GM12875 (cell line): ENCODE data around the gene TNRC18.
A peak's percentile ranks its signal among the peaks of the same experiment; 100 is the strongest.
"Not testable (repeated sequence)": the region's sequence is repeated elsewhere in the genome, so short reads cannot be mapped to it uniquely, and the experiment has no call there.

ENCODE experiments used
- H3K4me3 ChIP-seq: one replicate; pipeline ENCODE4 v1.5.1; 2011; ENCODE audit warnings: low read depth, low read length, control low read depth
- CTCF ChIP-seq: IDR thresholded peaks from 2 replicates; pipeline ENCODE4 v1.5.1; 2011; ENCODE audit warnings: low read depth, mild to moderate bottlenecking, control low read depth, inconsistent platforms, low read length, moderate library complexity, borderline replicate concordance; ENCODE audit not compliant: insufficient read depth

Gene TNRC18

GRCh38 chr7:5291301-5291700, 132.3 kb downstream of the TNRC18 start:
- no peak overlapping the region for H3K4me3 ChIP-seq
- no peak for TF ChIP-seq CTCF

- no peak for TF ChIP-seq CTCF
Measured at GRCh38 chr7:5289355-5289754, 134.3 kb downstream of the TNRC18 start.

GRCh38 chr7:5288560-5288959, 135.1 kb downstream of the TNRC18 start:
- not testable (repeated sequence) for H3K4me3 ChIP-seq

More at GRCh38 chr7:5289355-5289754, 134.3 kb downstream of the TNRC18 start:
- H3K4me3 ChIP-seq, result no peak overlapping the region

GRCh38 chr7:5287802-5288201, 135.8 kb downstream of the TNRC18 start:
- H3K4me3 ChIP-seq, result no peak overlapping the region
- no peak for TF ChIP-seq CTCF

- not testable (repeated sequence) for H3K4me3 ChIP-seq
Measured at GRCh38 chr7:5287373-5287772, 136.3 kb downstream of the TNRC18 start.

- TF ChIP-seq CTCF, result no peak
- H3K4me3 ChIP-seq, result no peak overlapping the region
Measured at GRCh38 chr7:5286933-5287332, 136.7 kb downstream of the TNRC18 start.

- TF ChIP-seq CTCF, result peak; percentile 63
- no peak overlapping the region for H3K4me3 ChIP-seq
Measured at GRCh38 chr7:5284304-5285281, 139.0 kb downstream of the TNRC18 start.
